Caki2 (cell line): ENCODE measurements around the gene MCAM. TPM values are rescaled to one million over a fixed set of nuclear protein-coding genes. Genes with fewer than 3 reads are reported as not detected.

Experiments used
- DNase-seq: peaks from one replicate; pipeline ENCODE4 v3.0.0-alpha.2; 2015; ENCODE audit warnings: low read depth
- in situ Hi-C: cut with HindIII; loops from 2 replicates; pipeline ENCODE4 v1.10.0; 2016; ENCODE audit warnings: low sequenced_read_pairs, low pct_unique_long_range_greater_than_20kb, mixed read lengths
- total RNA-seq: library from RNA; depleted of rRNA; stranded (reverse); fragments of >200 nt; shearing (Covaris generic); gene quantifications from 2 replicates; pipeline ENCODE4 v1.2.3, GENCODE V29; 2014; ENCODE audit warnings: low replicate concordance

Gene MCAM
- total RNA-seq, 1 experiment from 2014 or later, result 0.27 TPM

DNA sequence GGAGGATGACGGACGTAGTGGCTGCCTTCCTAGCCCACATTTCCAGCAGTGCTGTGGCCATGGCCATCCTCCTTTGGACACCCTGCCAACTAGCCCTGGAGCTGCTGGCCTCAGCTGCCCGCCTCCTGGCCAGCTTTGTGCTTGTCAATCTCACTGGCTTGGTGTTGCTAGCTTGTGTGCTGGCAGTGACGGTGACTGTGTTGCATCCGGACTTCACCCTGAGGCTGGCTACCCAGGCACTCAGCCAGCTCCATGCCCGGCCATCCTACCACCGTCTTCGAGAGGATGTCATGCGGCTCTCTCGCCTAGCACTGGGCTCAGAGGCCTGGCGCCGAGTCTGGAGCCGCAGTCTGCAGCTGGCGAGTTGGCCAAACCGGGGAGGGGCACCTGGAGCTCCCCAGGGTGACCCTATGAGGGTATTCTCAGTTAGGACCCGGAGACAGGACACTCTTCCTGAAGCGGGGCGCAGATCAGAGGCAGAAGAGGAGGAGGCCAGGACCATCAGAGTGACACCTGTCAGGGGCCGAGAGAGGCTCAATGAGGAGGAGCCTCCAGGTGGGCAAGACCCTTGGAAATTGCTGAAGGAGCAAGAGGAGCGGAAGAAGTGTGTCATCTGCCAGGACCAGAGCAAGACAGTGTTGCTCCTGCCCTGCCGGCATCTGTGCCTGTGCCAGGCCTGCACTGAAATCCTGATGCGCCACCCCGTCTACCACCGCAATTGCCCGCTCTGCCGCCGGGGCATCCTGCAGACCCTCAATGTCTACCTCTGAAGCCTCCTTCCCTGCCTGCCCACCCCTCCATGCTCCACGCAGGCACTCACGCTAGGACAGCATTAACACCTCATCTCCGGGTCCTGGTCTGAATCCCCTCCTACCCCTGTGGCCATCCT, 19.0 kb upstream of the MCAM start:
- DNase-seq, result no peak
- in situ Hi-C loops, result no loop called here

GRCh38 chr11:119335091-119335654, 18.2 kb upstream of the MCAM start:
- in situ Hi-C loops, result no loop called here
- no peak for DNase-seq

DNA sequence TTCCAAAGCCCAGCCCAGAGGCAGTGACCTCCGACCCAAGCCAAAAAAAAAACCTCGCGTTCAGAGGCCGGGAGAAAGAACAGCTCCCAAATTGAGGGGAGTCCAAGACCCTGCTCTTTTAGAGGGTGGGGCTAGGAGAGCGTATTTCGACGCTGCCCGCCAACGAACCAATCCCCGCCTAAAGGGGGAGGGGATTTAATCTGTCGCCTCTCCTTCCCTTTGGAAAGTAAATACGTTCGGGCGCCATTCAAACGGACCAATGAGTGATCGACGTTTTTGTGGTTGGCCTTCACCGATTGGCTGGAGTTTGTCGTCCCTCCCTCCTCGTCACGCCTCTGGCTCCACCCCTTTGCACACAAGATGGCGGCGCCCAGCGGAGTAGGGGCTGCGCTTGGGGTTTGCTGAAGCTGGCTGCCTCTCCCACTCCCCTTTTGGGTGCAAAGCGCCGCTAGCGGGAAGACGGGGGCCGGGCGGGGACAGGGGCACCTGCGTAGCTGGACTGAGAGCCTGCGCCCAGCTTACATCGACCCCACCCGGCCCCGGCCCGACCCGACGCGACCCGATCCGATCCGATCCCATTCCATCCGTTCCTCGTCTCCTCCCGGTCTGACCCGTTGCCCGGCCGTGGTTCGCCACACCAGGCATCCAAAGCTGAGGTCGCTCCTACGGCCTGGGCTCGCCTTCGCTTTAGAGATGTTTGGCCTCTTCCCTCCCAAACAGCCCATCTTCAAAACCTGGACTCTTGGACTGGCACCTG, 17.4 kb upstream of the MCAM start, which contains the start of gene RNF26:
TSS of gene RNF26 (plus strand) at position 354 of the 757 bp plus-strand sequence. CDS start 596 bp downstream, outside the sequence.
- in situ Hi-C loops, result no loop called here

GRCh38 chr11:119332111-119332765, 15.3 kb upstream of the MCAM start:
- DNase-seq, result no peak
- in situ Hi-C loops, result no loop called here

More for the DNA sequence above, 17.4 kb upstream of the MCAM start, which contains the start of gene RNF26:
- DNase-seq, result peak; percentile 96

DNA sequence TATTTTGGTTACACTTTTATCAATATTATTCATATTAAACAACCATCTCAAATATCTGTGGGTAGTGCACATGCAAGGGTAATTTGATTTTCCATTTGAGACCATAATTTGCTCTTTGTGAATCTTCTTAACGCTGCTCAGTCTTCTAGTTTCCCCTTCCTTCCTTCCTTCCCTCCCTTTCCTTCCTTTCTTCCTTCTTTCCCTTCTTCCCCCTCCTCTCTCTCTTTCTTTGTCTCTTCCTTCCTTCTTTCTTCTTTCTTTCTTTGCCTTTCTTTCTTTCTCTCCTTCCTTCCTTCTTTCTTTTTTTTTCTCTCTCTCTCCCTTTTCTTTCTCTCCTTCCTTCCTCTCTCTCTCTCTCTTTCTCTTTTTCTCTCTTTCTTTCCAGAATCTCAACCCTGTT, 13.3 kb upstream of the MCAM start:
- DNase-seq, result no peak
- in situ Hi-C loops, result no loop called here

- no peak for DNase-seq
- in situ Hi-C loops, result no loop called here
Measured at GRCh38 chr11:119329320-119329719, 12.4 kb upstream of the MCAM start.

- DNase-seq, result no peak
Measured at GRCh38 chr11:119324189-119324588, 7.3 kb upstream of the MCAM start.

DNA sequence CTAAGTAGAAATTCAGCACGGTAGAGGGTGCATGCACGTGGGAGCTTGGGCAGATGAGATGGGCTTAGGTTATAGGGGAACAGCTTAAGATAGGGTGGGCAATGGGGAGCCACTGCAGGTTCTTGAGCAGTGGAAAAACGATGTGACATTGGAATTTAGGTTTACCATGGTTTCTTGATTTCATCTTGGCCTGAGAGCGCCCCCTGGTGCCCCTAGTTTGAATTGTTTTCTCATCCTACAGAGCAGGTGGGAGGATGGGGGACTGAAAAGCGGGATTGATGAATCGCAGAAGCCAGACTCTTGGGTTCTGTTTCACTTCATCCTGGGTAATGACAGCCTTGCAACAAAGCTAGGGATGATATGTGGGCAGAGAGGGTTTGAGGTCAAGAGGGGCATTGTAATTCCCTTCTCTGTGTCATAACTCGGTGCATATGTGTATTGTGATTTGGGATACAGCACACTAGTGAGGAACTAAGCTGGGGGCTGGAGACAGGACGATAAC, 6.7 kb upstream of the MCAM start:
- DNase-seq, result peak; percentile 35
- in situ Hi-C loops, result loop anchor here (25.0 kb wide), 1 partner anchor 211 kb away; the partner anchor contains the start of genes C2CD2L, DPAGT1 and HINFP

More at GRCh38 chr11:119324189-119324588, 7.3 kb upstream of the MCAM start:
- in situ Hi-C loops, result loop anchor here (25.0 kb wide), 1 partner anchor 212 kb away; the partner anchor contains the start of genes C2CD2L, DPAGT1 and HINFP

DNA sequence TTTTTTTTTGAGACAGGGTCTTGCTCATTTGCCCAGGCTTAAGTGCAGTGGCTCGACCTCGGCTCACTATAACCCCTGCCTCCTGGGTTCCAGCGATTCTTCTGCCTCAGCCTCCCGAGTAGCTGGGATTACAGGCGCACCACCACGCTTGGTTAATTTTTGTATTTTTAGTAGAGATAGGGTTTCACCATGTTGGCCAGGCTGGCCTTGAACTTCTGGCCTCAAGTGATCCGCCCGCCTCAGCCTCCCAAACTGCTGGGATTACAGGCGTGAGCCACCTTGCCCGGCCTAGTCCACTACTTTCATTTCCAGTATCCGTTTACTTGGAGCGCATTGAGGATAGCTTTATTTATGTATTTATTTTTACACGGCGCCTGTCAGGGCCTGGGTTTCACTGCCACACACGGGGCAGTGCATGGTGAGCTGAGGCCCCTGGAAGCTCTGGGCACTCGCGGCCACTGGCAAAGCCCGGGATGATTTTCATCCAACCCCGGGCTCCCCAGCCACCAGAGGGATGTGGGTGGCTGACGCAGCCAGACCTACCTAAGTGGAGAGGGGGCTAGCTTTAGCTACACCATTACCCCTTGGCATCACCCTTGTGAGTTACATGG, 6.1 kb upstream of the MCAM start:
- in situ Hi-C loops, result loop anchor here (25.0 kb wide), 1 partner anchor 211 kb away; the partner anchor contains the start of genes C2CD2L, DPAGT1 and HINFP
- no peak for DNase-seq

GRCh38 chr11:119322360-119322739, 5.4 kb upstream of the MCAM start:
- no peak for DNase-seq
- in situ Hi-C loops, result loop anchor here (25.0 kb wide), 1 partner anchor 210 kb away; the partner anchor contains the start of genes C2CD2L, DPAGT1 and HINFP

GRCh38 chr11:119320776-119321524, 4.0 kb upstream of the MCAM start:
- DNase-seq, result no peak
- in situ Hi-C loops, result loop anchor here (25.0 kb wide), 1 partner anchor 209 kb away; the partner anchor contains the start of genes C2CD2L, DPAGT1 and HINFP

DNA sequence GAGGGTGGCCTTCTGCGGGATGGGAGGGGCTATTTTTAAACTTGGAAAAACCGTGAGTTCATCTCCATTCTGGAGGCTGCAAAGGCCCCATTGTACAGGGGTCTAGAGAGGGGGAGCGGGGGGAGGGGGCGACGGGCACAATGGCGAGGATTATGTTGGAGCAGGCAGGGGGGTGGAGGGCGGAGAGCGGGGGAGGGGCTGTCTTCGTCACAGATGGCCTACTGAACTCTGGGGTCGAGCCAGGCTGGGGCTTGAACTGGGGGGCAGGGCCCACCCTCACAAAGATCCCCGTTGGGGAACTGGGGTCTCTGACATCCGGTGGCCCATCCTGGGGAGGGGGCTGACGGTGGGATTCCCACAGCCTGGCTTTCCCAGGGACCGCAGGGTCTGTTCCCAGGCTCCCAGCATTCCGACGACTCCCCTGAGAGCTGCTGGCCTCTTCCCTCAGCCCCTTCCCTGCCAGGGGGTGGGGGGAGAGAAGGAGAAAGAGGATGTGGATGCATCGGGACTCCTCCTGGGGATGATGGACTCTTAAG, 3.4 kb upstream of the MCAM start:
- in situ Hi-C loops, result loop anchor here (25.0 kb wide), 1 partner anchor 208 kb away; the partner anchor contains the start of genes C2CD2L, DPAGT1 and HINFP

DNA sequence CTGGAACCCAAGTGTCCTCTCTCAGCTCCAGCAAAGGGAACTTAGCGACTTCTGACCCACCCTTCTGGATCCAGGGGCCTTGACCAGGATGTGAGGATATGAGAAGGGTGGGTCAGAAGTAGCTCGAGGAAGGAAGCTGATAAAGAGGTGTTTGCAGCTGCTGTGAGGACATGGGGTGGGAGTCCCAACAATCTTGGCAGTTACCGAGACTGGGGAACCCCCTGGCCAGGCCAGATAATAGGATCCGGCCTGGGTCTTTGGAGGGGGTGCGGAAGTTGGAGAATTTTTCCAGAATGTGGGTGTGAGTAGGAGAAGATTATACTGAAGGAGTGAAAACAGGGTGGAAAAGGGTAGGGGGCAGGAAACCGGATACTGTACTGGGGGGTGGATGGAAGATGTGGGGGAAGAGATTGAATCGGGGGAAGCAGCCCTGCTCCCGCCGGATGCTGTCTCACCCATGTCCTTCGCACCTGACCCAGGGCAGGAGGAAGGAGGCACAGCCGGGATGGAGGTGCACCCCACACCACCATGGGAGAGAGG, 2.8 kb upstream of the MCAM start:
- in situ Hi-C loops, result loop anchor here (25.0 kb wide), 1 partner anchor 207 kb away; the partner anchor contains the start of genes C2CD2L, DPAGT1 and HINFP
- DNase-seq, result no peak

More for the DNA sequence above, 3.4 kb upstream of the MCAM start:
- no peak for DNase-seq

DNA sequence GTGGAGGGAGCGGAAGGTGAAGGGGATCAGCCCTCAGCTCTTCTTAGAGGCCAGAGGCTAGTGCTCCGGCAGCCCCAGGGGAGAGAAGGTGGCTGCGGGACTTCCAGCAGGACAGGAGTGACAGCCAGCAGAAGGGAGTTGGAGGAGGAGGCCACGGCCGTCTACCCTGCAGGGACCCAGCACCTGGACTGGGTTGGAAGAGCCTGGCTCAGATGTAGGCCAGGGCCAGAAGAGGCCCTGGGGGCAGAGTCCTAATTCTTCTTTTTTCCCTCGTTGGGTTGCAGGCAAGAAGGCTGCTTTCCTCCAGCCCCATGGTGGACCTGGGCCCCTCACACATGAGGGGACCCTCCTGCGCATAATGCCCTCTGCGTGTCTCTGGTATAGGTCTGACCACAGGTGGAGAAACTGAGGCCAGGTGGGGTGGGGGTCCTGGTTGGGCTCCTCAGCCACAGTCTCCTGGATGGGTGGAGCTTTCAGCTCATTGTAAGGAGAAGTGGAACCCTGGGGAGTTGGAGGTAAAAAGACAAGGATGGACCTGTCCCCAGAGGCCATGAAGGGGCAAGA, 2.3 kb upstream of the MCAM start:
- in situ Hi-C loops, result loop anchor here (25.0 kb wide), 1 partner anchor 207 kb away; the partner anchor contains the start of genes C2CD2L, DPAGT1 and HINFP
- no peak for DNase-seq
